ENCODE measurements around the gene MORC1. TPM values are rescaled to one million over a fixed set of nuclear protein-coding genes. Genes with fewer than 3 reads are reported as not detected.

The MORC1 gene
- total RNA-seq, 4 donors from 2014 or later: 0.20 to 0.22 TPM; not detected in 2

GRCh38 chr3:109118584-109118983, 650 bp upstream of the MORC1 start:
- TF ChIP-seq EP300 (IDR thresholded peaks at IDR 0.05): no peak
- no peak for TF ChIP-seq POLR2A (IDR thresholded peaks at IDR 0.05)
- TF ChIP-seq, protein P1, sequence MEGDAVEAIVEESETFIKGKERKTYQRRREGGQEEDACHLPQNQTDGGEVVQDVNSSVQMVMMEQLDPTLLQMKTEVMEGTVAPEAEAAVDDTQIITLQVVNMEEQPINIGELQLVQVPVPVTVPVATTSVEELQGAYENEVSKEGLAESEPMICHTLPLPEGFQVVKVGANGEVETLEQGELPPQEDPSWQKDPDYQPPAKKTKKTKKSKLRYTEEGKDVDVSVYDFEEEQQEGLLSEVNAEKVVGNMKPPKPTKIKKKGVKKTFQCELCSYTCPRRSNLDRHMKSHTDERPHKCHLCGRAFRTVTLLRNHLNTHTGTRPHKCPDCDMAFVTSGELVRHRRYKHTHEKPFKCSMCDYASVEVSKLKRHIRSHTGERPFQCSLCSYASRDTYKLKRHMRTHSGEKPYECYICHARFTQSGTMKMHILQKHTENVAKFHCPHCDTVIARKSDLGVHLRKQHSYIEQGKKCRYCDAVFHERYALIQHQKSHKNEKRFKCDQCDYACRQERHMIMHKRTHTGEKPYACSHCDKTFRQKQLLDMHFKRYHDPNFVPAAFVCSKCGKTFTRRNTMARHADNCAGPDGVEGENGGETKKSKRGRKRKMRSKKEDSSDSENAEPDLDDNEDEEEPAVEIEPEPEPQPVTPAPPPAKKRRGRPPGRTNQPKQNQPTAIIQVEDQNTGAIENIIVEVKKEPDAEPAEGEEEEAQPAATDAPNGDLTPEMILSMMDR (IDR thresholded peaks at IDR 0.05): no peak
- WGBS, 2 donors: 91 to 94% methylated on average over 7 of the region's 7 CpGs

DNA sequence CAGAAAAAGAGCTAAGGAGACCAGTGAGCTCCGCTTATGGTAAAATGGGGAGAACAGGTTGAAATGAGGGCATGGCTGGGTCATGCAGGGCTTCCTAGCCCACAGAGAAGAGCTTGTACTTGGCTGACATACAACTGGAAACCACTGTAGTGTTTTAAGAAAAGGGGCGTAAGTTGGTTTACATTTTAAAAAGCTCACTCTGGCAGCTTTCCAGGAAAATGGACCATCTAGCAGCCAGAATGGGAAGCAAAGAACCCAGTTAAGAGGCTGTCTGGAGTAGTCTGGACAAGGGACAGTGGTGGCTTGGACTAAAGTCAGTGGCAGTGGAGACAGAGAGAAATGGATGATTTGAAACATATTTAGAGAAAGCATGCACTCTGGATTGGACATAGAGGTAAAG, 1.9 kb downstream of the MORC1 start:
- Histone ChIP-seq H3K9me3 (no peaks in the 10 kb centered on the region), H3K4me1 (no peaks in the 10 kb centered on the region), H3K27ac (no peak overlapping the region), H3K36me3 (no peaks in the 10 kb centered on the region), H3K27me3 (no peaks in the 10 kb centered on the region), H3K4me3 (no peak overlapping the region)
- WGBS, 2 donors: 61% methylated on average over 2 of the region's 2 CpGs
- DNase-seq (ENCODE audit: low spot score in 2 of 2): no peak
- TF ChIP-seq, protein P1 (IDR thresholded peaks at IDR 0.05): no peak
- TF ChIP-seq EP300 (IDR thresholded peaks at IDR 0.05) (no peak), POLR2A (IDR thresholded peaks at IDR 0.05) (no peak)

More at GRCh38 chr3:109118584-109118983, 650 bp upstream of the MORC1 start:
- no peak overlapping the region for H3K27ac ChIP-seq
- H3K4me3 ChIP-seq: no peak overlapping the region
- no peaks in the 10 kb centered on the region for H3K9me3 ChIP-seq
- no peaks in the 10 kb centered on the region for H3K36me3 ChIP-seq
- H3K27me3 ChIP-seq: no peaks in the 10 kb centered on the region
- no peak for DNase-seq (ENCODE audit: low spot score in 2 of 2)
- no peaks in the 10 kb centered on the region for H3K4me1 ChIP-seq

DNA sequence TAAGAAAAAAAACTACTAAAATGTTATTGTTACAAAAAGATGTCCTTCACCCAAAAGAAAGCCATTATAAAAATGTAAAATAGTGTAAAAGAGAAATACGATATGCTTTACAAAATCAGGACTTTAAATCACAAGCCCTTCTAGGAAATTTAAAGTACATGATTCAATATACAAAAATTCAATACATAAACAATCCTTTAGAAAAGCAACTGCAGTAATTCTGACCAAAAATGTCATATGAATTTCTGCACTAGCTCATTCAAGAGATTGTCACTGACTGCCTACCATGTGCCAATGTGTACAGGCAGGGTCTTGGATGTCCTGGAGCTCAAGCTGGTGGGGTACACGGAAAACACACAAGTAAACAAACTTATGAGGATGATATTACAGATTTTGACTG, 2.5 kb downstream of the MORC1 start:
- Histone ChIP-seq H3K4me1 (no peaks in the 10 kb centered on the region), H3K4me3 (no peak overlapping the region), H3K9me3 (no peaks in the 10 kb centered on the region), H3K27ac (no peak overlapping the region), H3K27me3 (no peaks in the 10 kb centered on the region), H3K36me3 (no peaks in the 10 kb centered on the region)
- 69 to 80% methylated on average over 2 of the region's 2 CpGs for WGBS, 2 donors
- DNase-seq (ENCODE audit: low spot score in 2 of 2): no peak
- TF ChIP-seq, protein P1 (IDR thresholded peaks at IDR 0.05): no peak
- TF ChIP-seq EP300 (IDR thresholded peaks at IDR 0.05): no peak
- no peak for TF ChIP-seq POLR2A (IDR thresholded peaks at IDR 0.05)

DNA sequence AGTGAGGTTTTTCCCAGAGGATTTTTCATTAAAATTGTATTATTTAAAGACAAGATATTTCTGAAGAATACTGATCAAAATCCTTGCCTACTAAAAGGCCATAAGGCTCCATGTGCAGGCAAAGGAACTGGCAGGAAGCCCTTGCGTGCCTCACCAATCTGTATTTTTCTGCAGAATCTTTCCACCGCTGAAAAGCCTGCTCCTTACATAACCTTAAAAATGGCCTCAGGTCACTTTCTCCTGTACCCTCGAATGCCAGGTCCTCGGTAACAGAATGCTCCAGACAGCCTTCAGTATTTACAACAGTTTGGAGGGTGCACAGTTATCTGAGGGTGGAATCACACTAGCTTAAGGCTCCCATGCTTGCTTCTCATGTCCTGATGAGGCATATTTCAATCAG, 3.2 kb downstream of the MORC1 start:
- H3K27me3 ChIP-seq: no peaks in the 10 kb centered on the region
- H3K9me3 ChIP-seq: no peaks in the 10 kb centered on the region
- no peaks in the 10 kb centered on the region for H3K4me1 ChIP-seq
- TF ChIP-seq POLR2A (IDR thresholded peaks at IDR 0.05) (no peak), EP300 (IDR thresholded peaks at IDR 0.05) (no peak)
- TF ChIP-seq, protein P1 (IDR thresholded peaks at IDR 0.05): no peak
- DNase-seq (ENCODE audit: low spot score in 2 of 2): no peak
- H3K27ac ChIP-seq: no peak overlapping the region
- no peak overlapping the region for H3K4me3 ChIP-seq
- 57 to 65% methylated on average over 4 of the region's 4 CpGs for WGBS, 2 donors
- no peaks in the 10 kb centered on the region for H3K36me3 ChIP-seq

- Histone ChIP-seq H3K4me3 (no peak overlapping the region), H3K4me1 (no peaks in the 10 kb centered on the region), H3K27ac (no peak overlapping the region), H3K27me3 (no peaks in the 10 kb centered on the region), H3K36me3 (no peaks in the 10 kb centered on the region), H3K9me3 (no peaks in the 10 kb centered on the region)
- 53 to 55% methylated on average over 4 of the region's 4 CpGs for WGBS, 2 donors
- TF ChIP-seq EP300 (IDR thresholded peaks at IDR 0.05) (no peak), POLR2A (IDR thresholded peaks at IDR 0.05) (no peak)
- TF ChIP-seq, protein P1 (IDR thresholded peaks at IDR 0.05): no peak
- no peak for DNase-seq (ENCODE audit: low spot score in 2 of 2)
Measured at GRCh38 chr3:109112946-109113760, 4.8 kb downstream of the MORC1 start.

Data from tibial nerve (tissue), 4 donors.